ENCODE measurements around the gene SPDYC. TPM values are rescaled to one million over a fixed set of nuclear protein-coding genes. Genes with fewer than 3 reads are reported as not detected.
A peak's percentile ranks its signal among the peaks of the same experiment; 100 is the strongest.

SPDYC gene
- total and polyA plus RNA-seq, 9 of the 15 experiments (the other 6 are each of a cell fraction or from before 2014, with no cell fraction given) = 4.4 to 18.8 (median 9.2) TPM

- TF ChIP-seq ESRRB (CRISPR knock-in tag; IDR thresholded peaks at IDR 0.05; ENCODE audit: borderline replicate concordance) (no peak), SOX6 (IDR thresholded peaks at IDR 0.05) (peak; percentile 20; the same call in 1 of the 2 replicates), CAMTA2 (CRISPR knock-in tag; conservative IDR thresholded peaks at IDR 0.05) (no peak), ELK1 (CRISPR knock-in tag; IDR thresholded peaks at IDR 0.05) (no peak), ZNF444 (CRISPR knock-in tag; IDR thresholded peaks at IDR 0.05) (no peak), SIX5 (IDR thresholded peaks at IDR 0.05; ENCODE audit: borderline replicate concordance in 1 of 2, insufficient read depth in 1 of 2, low read depth in 1 of 2, low read length in 2 of 2) (no peak), RAD51 (IDR thresholded peaks at IDR 0.05; ENCODE audit: borderline replicate concordance, low read depth) (no peak), GABPA (tag; conservative IDR thresholded peaks at IDR 0.05; ENCODE audit: low read depth) (no peak), NCOA1 (IDR thresholded peaks at IDR 0.05; ENCODE audit: low read depth) (no peak), ZBTB43 (CRISPR knock-in tag; IDR thresholded peaks at IDR 0.05) (no peak), NBN (IDR thresholded peaks at IDR 0.05; ENCODE audit: low read depth) (no peak), ZBTB7A (IDR thresholded peaks at IDR 0.05; ENCODE audit: borderline replicate concordance, control insufficient read depth, low read depth, low read length) (no peak), MCM2 (IDR thresholded peaks at IDR 0.05; ENCODE audit: low read depth) (no peak), ZNF354B (CRISPR knock-in tag; IDR thresholded peaks at IDR 0.05) (no peak), ZMIZ1 (IDR thresholded peaks at IDR 0.05; ENCODE audit: low read depth in 2 of 2, low read length in 2 of 2) (peak in 1 of 2 experiments; percentile 75; a peak in 2 of 4 replicates), CTCF (IDR thresholded peaks at IDR 0.05 in 2 of 3, conservative IDR thresholded peaks at IDR 0.05 in 1 of 3; ENCODE audit: insufficient read depth in 2 of 3, low read depth in 1 of 3, low read length in 3 of 3) (no peak), SREBF1 (IDR thresholded peaks at IDR 0.05; ENCODE audit: borderline replicate concordance, low read depth, low read length) (no peak), ZNF311 (CRISPR knock-in tag; IDR thresholded peaks at IDR 0.05) (no peak), NFE2 (IDR thresholded peaks at IDR 0.05; ENCODE audit: low read depth) (no peak), HNRNPH1 (optimal IDR thresholded peaks at IDR 0.05; ENCODE audit: low read depth, low read length) (no peak)
Measured at GRCh38 chr11:65170058-65170534, at the start of gene SPDYC (continued).
